ENCODE measurements around the gene TRMT2A.

The TRMT2A gene

GRCh38 chr22:20088263-20088648 lies 28.8 kb downstream of the TRMT2A start:
- peaks cover 83% of the 10 kb centered on the region for H3K36me3 Mint-ChIP-seq (ENCODE audit: low read depth)
- peaks cover 30% of the 10 kb centered on the region for H3K4me1 Mint-ChIP-seq (ENCODE audit: low read depth)
- H3K4me3 Mint-ChIP-seq = no peak overlapping the region
- H3K27me3 Mint-ChIP-seq = no peaks in the 10 kb centered on the region
- no peaks in the 10 kb centered on the region for H3K9me3 Mint-ChIP-seq
- H3K27ac Mint-ChIP-seq = no peak overlapping the region
- intact Hi-C loops (cut with micrococcal nuclease) = no loop called here

GRCh38 chr22:20087319-20088262 lies 29.4 kb downstream of the TRMT2A start:
- Mint-ChIP-seq H3K36me3 (ENCODE audit: low read depth) (peaks cover 82% of the 10 kb centered on the region), H3K27me3 (no peaks in the 10 kb centered on the region), H3K4me3 (no peak overlapping the region), H3K4me1 (ENCODE audit: low read depth) (peaks cover 37% of the 10 kb centered on the region), H3K9me3 (no peaks in the 10 kb centered on the region), H3K27ac (no peak overlapping the region)
- intact Hi-C loops (cut with micrococcal nuclease) = no loop called here

- intact Hi-C loops (cut with micrococcal nuclease) = no loop called here
- Mint-ChIP-seq H3K27ac (no peak overlapping the region), H3K4me1 (ENCODE audit: low read depth) (peaks cover 44% of the 10 kb centered on the region), H3K36me3 (ENCODE audit: low read depth) (peaks cover 76% of the 10 kb centered on the region), H3K27me3 (no peaks in the 10 kb centered on the region), H3K4me3 (no peak overlapping the region), H3K9me3 (no peaks in the 10 kb centered on the region)
These were observed 30.3 kb downstream of the TRMT2A start for GRCh38 chr22:20086763-20087162.

GRCh38 chr22:20086101-20086599 lies 30.9 kb downstream of the TRMT2A start:
- Mint-ChIP-seq H3K4me3 (no peak overlapping the region), H3K27me3 (no peaks in the 10 kb centered on the region), H3K36me3 (ENCODE audit: low read depth) (peaks cover 70% of the 10 kb centered on the region), H3K4me1 (ENCODE audit: low read depth) (peaks cover 50% of the 10 kb centered on the region), H3K27ac (no peak overlapping the region), H3K9me3 (no peaks in the 10 kb centered on the region)
- intact Hi-C loops (cut with micrococcal nuclease) = no loop called here

GRCh38 chr22:20085651-20086050 lies 31.4 kb downstream of the TRMT2A start:
- intact Hi-C loops (cut with micrococcal nuclease) = no loop called here
- no peak overlapping the region for H3K27ac Mint-ChIP-seq
- H3K4me1 Mint-ChIP-seq (ENCODE audit: low read depth) = peaks cover 53% of the 10 kb centered on the region
- H3K4me3 Mint-ChIP-seq = no peak overlapping the region
- no peaks in the 10 kb centered on the region for H3K27me3 Mint-ChIP-seq
- H3K9me3 Mint-ChIP-seq = no peaks in the 10 kb centered on the region
- H3K36me3 Mint-ChIP-seq (ENCODE audit: low read depth) = peaks cover 65% of the 10 kb centered on the region

GRCh38 chr22:20084547-20085413 lies 32.2 kb downstream of the TRMT2A start:
- no peaks in the 10 kb centered on the region for H3K9me3 Mint-ChIP-seq
- peaks cover 44% of the 10 kb centered on the region for H3K4me1 Mint-ChIP-seq (ENCODE audit: low read depth)
- peak overlapping the region; percentile 28 for H3K27ac Mint-ChIP-seq
- intact Hi-C loops (cut with micrococcal nuclease) = no loop called here
- H3K36me3 Mint-ChIP-seq (ENCODE audit: low read depth) = peaks cover 56% of the 10 kb centered on the region
- H3K27me3 Mint-ChIP-seq = no peaks in the 10 kb centered on the region
- no peak overlapping the region for H3K4me3 Mint-ChIP-seq

GRCh38 chr22:20083891-20084546 lies 33.0 kb downstream of the TRMT2A start:
- no peaks in the 10 kb centered on the region for H3K9me3 Mint-ChIP-seq
- intact Hi-C loops (cut with micrococcal nuclease) = no loop called here
- H3K4me1 Mint-ChIP-seq (ENCODE audit: low read depth) = peaks cover 44% of the 10 kb centered on the region
- H3K36me3 Mint-ChIP-seq (ENCODE audit: low read depth) = peaks cover 49% of the 10 kb centered on the region
- no peak overlapping the region for H3K4me3 Mint-ChIP-seq
- H3K27me3 Mint-ChIP-seq = no peaks in the 10 kb centered on the region
- peak overlapping the region; percentile 28 for H3K27ac Mint-ChIP-seq

GRCh38 chr22:20083157-20083890 lies 33.7 kb downstream of the TRMT2A start:
- Mint-ChIP-seq H3K36me3 (ENCODE audit: low read depth) (peaks cover 42% of the 10 kb centered on the region), H3K27me3 (no peaks in the 10 kb centered on the region), H3K9me3 (no peaks in the 10 kb centered on the region), H3K4me1 (ENCODE audit: low read depth) (peaks cover 44% of the 10 kb centered on the region), H3K27ac (no peak overlapping the region), H3K4me3 (no peak overlapping the region)
- intact Hi-C loops (cut with micrococcal nuclease) = no loop called here

GRCh38 chr22:20080776-20081654 lies 36.0 kb downstream of the TRMT2A start:
- Mint-ChIP-seq H3K4me1 (ENCODE audit: low read depth) (peaks cover 44% of the 10 kb centered on the region), H3K36me3 (ENCODE audit: low read depth) (peaks cover 19% of the 10 kb centered on the region)

GRCh38 chr22:20080445-20080775 lies 36.6 kb downstream of the TRMT2A start:
- no peaks in the 10 kb centered on the region for H3K9me3 Mint-ChIP-seq
- peak overlapping the region; percentile 79 for H3K27ac Mint-ChIP-seq
- H3K4me3 Mint-ChIP-seq = peak overlapping the region; percentile 79
- H3K27me3 Mint-ChIP-seq = no peaks in the 10 kb centered on the region
- intact Hi-C loops (cut with micrococcal nuclease) = loop anchor here (1.0 kb wide), 1 partner anchor 37 kb away; the partner anchor contains the start of gene TRMT2A
- peaks cover 44% of the 10 kb centered on the region for H3K4me1 Mint-ChIP-seq (ENCODE audit: low read depth)
- peaks cover 13% of the 10 kb centered on the region for H3K36me3 Mint-ChIP-seq (ENCODE audit: low read depth)

More at GRCh38 chr22:20080776-20081654, 36.0 kb downstream of the TRMT2A start:
- intact Hi-C loops (cut with micrococcal nuclease) = loop anchor here (1.0 kb wide), 1 partner anchor 36 kb away; the partner anchor contains the start of gene TRMT2A
- Mint-ChIP-seq H3K9me3 (no peaks in the 10 kb centered on the region), H3K27ac (peak overlapping the region; percentile 79), H3K27me3 (no peaks in the 10 kb centered on the region), H3K4me3 (peak overlapping the region; percentile 79)

GRCh38 chr22:20079745-20080444 lies 37.1 kb downstream of the TRMT2A start, which contains the start of gene DGCR8:
TSS of gene DGCR8 (plus strand) at chr22:20080241. CDS start at chr22:20085964, 5,723 bp downstream.
- peaks cover 8% of the 10 kb centered on the region for H3K36me3 Mint-ChIP-seq (ENCODE audit: low read depth)
- H3K27ac Mint-ChIP-seq = peak within 1 kb of the TSS; percentile 79
- no peaks in the 10 kb centered on the region for H3K9me3 Mint-ChIP-seq
- intact Hi-C loops (cut with micrococcal nuclease) = loop anchor here (1.0 kb wide), 1 partner anchor 37 kb away; the partner anchor contains the start of gene TRMT2A
- peak within 1 kb of the TSS; percentile 81 for H3K4me3 Mint-ChIP-seq
- peaks cover 41% of the 10 kb centered on the region for H3K4me1 Mint-ChIP-seq (ENCODE audit: low read depth)
- no peaks in the 10 kb centered on the region for H3K27me3 Mint-ChIP-seq
